ENCODE data around the gene IFNA5.
A peak's percentile ranks its signal among the peaks of the same experiment; 100 is the strongest.

Gene IFNA5

GRCh38 chr9:21305213-21305612 is at the start of gene IFNA5:
IFNA5 (minus strand) TSS chr9:21305313; CDS start chr9:21305256, 57 bp downstream.
- DNase-seq = no peak

GRCh38 chr9:21350787-21351186 is 45.7 kb upstream of the IFNA5 start, which contains the start of gene IFNA6:
IFNA6 (minus strand) TSS chr9:21350887; CDS start chr9:21350887, 0 bp downstream.
- no peak for DNase-seq

DNA sequence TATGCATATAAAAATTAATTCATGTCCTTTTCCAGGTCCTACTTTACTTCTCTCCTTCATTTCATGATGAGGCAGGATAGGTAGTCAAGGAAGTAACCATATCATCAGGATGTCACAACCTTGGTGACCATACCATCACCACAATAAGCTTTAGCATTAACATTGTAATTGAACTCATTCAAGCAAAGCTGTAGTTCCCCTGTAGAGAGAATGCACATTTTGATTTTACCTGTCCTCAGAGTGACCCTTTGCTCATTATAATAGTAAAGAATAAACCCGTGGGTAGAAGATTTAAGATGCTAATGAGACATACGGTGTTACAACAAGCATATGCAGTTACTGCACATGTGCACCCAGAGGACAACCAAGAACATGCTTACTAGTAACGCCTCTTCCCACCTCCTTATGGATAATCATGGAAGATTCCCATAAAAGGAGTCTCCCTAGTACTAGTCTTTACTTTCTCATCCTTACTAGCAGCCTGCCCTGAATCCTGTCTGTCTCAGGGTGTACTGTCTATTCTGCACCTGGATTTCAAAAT is 43.4 kb upstream of the IFNA5 start:
- DNase-seq = no peak

DNA sequence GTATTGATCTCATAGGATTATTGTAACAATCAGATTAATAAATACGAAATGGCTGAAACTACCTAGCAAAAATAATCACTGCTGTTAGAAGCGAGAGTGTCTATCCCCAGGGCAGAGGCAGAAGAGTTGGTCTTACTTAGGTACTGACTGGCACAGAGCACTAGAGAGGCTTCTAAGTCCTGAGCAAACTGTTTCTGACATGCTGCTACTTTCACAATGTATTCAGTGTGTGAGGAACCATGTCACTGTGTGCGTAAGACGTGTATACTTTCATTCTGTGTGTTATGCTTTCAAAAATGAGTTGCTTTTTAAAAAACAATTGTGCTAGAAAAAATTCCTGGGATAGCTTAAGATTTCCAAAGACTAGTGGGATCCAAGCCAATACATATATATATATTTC is 35.6 kb upstream of the IFNA5 start:
- DNase-seq = no peak

- no peak for DNase-seq
Observed at GRCh38 chr9:21336457-21336856, 31.3 kb upstream of the IFNA5 start.

GRCh38 chr9:21334701-21335632 is 29.9 kb upstream of the IFNA5 start, which contains the start of gene KLHL9:
KLHL9 (minus strand) TSS chr9:21335404; CDS start chr9:21334859, 545 bp downstream.
- DNase-seq = peak; percentile 69

- DNase-seq = no peak
Observed at GRCh38 chr9:21333226-21333625, 28.1 kb upstream of the IFNA5 start.

DNA sequence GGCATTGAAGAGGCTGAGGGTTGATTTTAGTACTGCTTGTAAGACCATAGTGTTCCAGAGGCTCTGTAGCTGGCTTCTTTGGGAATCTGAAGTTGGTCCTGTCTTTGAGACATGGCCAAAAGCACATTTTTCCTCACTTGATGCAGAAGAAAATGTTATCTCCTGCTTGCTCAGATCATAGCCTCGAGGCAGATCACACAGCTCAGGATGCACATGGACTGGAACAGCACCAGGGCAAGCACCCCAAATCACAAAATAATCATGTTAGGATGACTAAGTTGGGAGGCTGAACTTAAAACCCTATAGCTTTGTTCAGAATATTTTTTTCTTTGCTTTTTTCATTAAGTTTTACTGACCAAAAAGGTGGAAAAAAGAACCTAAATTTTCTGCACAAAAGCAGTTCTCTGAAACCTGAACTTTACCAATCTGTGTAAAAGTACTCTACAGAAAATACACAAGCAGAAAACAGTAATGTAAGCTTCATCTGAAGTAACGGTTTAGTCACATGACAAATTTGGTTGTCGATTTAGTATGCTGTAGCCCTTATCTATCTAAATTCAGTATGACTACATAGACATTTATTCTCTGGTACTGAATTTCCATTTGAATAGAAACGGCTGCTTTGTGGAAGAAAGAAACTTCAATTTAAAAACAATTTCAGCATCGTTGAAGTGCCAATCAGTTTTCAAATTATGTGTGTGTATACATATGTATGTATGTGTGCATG is 26.7 kb upstream of the IFNA5 start:
- DNase-seq = no peak

GRCh38 chr9:21326526-21327139 is 21.5 kb upstream of the IFNA5 start:
- peak; percentile 7 for DNase-seq

DNA sequence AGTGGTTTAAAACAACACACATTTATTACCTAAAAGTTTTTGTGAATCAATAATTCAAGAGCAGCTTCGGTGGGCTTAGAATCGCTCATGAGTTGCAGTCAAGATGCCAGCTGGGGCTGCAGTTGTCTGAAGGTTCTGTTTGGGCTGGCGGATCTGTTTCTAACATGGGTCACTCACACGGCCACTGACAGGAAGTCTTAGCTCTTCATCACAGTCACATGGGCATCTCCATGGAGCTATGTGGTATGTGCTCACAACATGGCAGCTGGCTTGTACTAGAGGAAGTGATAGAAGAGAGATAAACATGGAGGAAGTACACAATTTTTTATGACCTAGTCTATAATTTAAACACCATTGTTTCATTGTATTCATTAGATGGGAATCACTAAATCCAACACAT is 18.9 kb upstream of the IFNA5 start:
- no peak for DNase-seq

- DNase-seq = peak; percentile 21
Observed at GRCh38 chr9:21322911-21323461, 17.9 kb upstream of the IFNA5 start.

GRCh38 chr9:21320465-21320864 is 15.4 kb upstream of the IFNA5 start:
- no peak for DNase-seq

GRCh38 chr9:21317956-21318923 is 13.1 kb upstream of the IFNA5 start:
- DNase-seq = no peak

- no peak for DNase-seq
Observed at GRCh38 chr9:21316860-21317259, 11.7 kb upstream of the IFNA5 start.

DNA sequence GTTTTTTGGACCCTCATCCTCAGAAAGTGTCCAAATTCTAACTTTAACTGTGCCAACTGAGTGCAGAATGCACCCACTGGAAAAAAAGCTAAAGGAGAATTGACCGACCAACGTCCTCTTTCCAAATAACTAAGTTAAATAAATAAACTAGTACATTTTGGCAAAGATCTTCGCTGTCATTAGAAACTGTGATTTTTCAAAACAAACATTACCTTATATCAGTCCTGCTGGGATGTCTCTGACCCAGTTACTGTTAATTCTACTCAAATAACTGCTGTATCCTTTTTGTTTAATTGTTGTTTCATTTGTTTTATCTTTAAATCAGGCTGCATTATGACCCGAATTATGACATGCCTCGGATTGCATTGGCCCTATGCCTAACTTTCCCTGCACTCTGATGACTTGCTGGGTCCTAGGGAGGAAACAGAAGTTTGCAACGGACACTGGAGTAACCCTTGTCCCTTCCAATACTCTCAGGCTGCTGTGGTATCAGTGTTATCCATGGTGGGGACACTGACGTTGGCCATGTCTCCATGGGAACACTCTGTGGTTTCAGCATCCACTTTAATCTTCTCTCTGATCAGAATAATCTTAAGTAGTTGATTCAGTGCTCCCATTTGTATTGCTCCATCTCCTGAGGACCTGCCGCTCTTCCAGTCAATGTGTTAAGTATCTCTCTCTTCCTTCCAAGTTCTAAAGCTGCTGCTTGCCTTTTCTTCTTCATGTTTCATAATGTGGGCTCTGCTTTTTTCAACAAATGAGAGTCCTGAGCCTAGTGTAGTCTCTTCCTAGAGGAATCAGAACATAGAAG is 11.1 kb upstream of the IFNA5 start:
- no peak for DNase-seq

- DNase-seq = no peak
Observed at GRCh38 chr9:21314152-21314551, 9.0 kb upstream of the IFNA5 start.

- DNase-seq = no peak
Observed at GRCh38 chr9:21311889-21312288, 6.8 kb upstream of the IFNA5 start.

GRCh38 chr9:21295992-21296391 is 9.1 kb downstream of the IFNA5 start:
- no peak for DNase-seq

DNA sequence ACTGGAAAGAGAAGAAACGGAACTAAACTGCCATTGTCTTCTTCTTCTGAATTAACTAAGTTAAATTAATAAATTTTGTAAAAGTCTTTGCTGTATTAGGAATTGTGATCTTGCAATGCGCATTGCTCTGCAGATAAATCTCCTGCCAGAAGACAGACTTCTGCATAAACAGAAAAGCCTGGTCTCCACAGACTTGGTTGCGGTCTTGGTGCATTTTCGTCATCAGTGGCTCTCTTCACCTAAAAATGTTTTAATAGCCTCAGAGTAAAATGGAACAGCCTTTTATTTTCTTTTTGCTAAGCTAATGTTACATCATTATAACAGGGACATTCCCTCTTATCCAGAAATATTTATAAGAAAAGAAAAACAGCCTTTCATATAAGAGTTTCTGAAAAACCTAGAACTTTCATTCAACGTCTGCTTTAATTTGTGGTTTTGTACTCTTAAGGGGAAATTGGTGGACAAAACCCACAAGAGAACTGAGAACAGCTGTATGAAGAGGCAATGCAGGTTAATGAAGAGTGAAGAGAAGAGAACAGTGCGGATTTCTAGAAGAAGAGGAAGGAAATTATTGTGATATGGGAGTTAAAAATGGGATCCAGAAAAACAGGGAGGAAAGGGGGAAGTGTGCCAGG is 10.1 kb downstream of the IFNA5 start:
- DNase-seq = peak; percentile 41

DNA sequence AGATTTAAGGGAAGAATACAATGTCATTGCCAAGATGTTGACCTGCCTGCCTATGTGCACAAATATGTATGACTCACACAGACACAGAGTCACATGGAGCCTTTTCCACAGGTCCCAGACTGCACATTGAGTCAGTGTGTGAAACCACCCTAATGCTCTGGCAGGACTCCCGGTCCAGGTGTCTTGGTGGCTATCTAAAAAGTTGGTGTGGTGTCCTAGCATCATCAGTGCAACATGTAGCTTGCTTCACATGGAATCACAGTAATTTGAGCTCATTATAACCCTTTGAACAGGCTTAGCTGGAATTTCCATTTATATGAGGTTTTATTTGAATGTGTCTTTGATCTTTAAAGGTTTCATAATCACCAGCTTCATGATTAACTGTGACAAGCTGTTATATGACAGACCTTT is 10.7 kb downstream of the IFNA5 start:
- DNase-seq = no peak
